Retinal pigment epithelial cell (primary cell): Measurements from ENCODE around the gene DKK2.

Experiments used
- DNase-seq: peaks from one replicate; pipeline ENCODE4 v3.0.0-alpha.2; 2010; ENCODE audit warnings: low read depth
- H3K4me3 ChIP-seq: 2 replicates; pipeline ENCODE4 v1.5.1; 2011; ENCODE audit warnings: mild to moderate bottlenecking, low read length, control low read depth, moderate library complexity
- CTCF ChIP-seq: conservative IDR thresholded peaks from 2 replicates; pipeline ENCODE4 v1.5.1; 2011; ENCODE audit warnings: low read depth, low read length, control low read depth, inconsistent platforms

DKK2 gene

GRCh38 chr4:107066621-107067020 is 30.5 kb upstream of the DKK2 start:
- H3K4me3 ChIP-seq, result no peak overlapping the region
- TF ChIP-seq CTCF, result no peak
- no peak for DNase-seq

- no peak for DNase-seq
- H3K4me3 ChIP-seq, result no peak overlapping the region
- TF ChIP-seq CTCF, result no peak
These were observed 29.1 kb upstream of the DKK2 start for GRCh38 chr4:107065201-107065600.

- TF ChIP-seq CTCF, result no peak
- no peak overlapping the region for H3K4me3 ChIP-seq
These were observed 24.3 kb upstream of the DKK2 start for GRCh38 chr4:107060388-107060787.

GRCh38 chr4:107058828-107059227 is 22.7 kb upstream of the DKK2 start:
- no peak for TF ChIP-seq CTCF
- no peak for DNase-seq
- no peak overlapping the region for H3K4me3 ChIP-seq

More at GRCh38 chr4:107060388-107060787, 24.3 kb upstream of the DKK2 start:
- no peak for DNase-seq

- no peak for DNase-seq
- peak; percentile 77 for TF ChIP-seq CTCF
- no peak overlapping the region for H3K4me3 ChIP-seq
These were observed 14.5 kb upstream of the DKK2 start for GRCh38 chr4:107050525-107051135.

- DNase-seq, result no peak
- no peak overlapping the region for H3K4me3 ChIP-seq
- TF ChIP-seq CTCF, result no peak
These were observed 10.1 kb upstream of the DKK2 start for GRCh38 chr4:107046261-107046660.

- DNase-seq, result no peak
- TF ChIP-seq CTCF, result peak; percentile 39
- no peak overlapping the region for H3K4me3 ChIP-seq
These were observed 8.1 kb upstream of the DKK2 start for GRCh38 chr4:107044170-107044569.
